IMR-90 (cell line): ENCODE results near the gene SLC4A4. TPM values are rescaled to one million over a fixed set of nuclear protein-coding genes. Genes with fewer than 3 reads are reported as not detected.

Experiments used
- ATAC-seq: fragments of 200-7000 bp; cut with Tn5 transposase; 2 replicates; pipeline ENCODE4 v1.9.1; 2020; ENCODE audit warnings: low read depth, mild to moderate bottlenecking, moderate library complexity
- BruUV-seq: library from RNA; stranded (reverse); fragments of 400-500 nt; replicated peaks from 2 replicates; lab custom pipeline; 2021; lab: Mats Ljungman, UMichigan
- CTCF ChIA-PET: fragments of 300-600 bp; formaldehyde crosslinking; extraction: SDS; loops from one replicate; lab custom pipeline; 2021; ENCODE audit warnings: antibody characterized with exemption; lab: Yijun Ruan, JAX
- POLR2A ChIA-PET: fragments of 300-600 bp; sonication (Branson Sonifier 250); formaldehyde crosslinking; loops from one replicate; lab custom pipeline; 2022; ENCODE audit warnings: antibody characterized with exemption; ENCODE audit not compliant: unreplicated experiment; lab: Charles Lee
- DNase-seq: peaks from one replicate; pipeline ENCODE4 v3.0.0; 2013
- H2AFZ ChIP-seq: replicated peaks from 2 replicates; pipeline ENCODE3; 2013; ENCODE audit warnings: low read length, mild to moderate bottlenecking; ENCODE audit not compliant: poor library complexity
- H2AK5ac ChIP-seq: 2 replicates; pipeline ENCODE4 v1.6.1; 2013; ENCODE audit warnings: low read depth, low read length, inconsistent platforms
- H2AK9ac ChIP-seq: replicated peaks from 2 replicates; pipeline ENCODE3; 2013; ENCODE audit warnings: mild to moderate bottlenecking, low read depth, low read length, moderate library complexity; ENCODE audit not compliant: poor library complexity
- H2BK120ac ChIP-seq: 2 replicates; pipeline ENCODE4 v1.6.1; 2013; ENCODE audit warnings: low read depth, low read length, inconsistent platforms
- H2BK15ac ChIP-seq: 3 replicates; pipeline ENCODE4 v1.6.1; 2013; ENCODE audit warnings: low read depth, low read length, inconsistent platforms
- H2BK20ac ChIP-seq: 2 replicates; pipeline ENCODE4 v1.6.1; 2013; ENCODE audit warnings: low read depth, mild to moderate bottlenecking, inconsistent platforms, low read length, moderate library complexity
- H2BK5ac ChIP-seq: 2 replicates; pipeline ENCODE4 v1.6.1; 2013; ENCODE audit warnings: mild to moderate bottlenecking, low read depth, low read length, inconsistent platforms; ENCODE audit not compliant: poor library complexity, severe bottlenecking
- H3K14ac ChIP-seq: replicated peaks from 2 replicates; pipeline ENCODE4 v1.6.1; 2013; ENCODE audit warnings: low read depth, low read length, inconsistent platforms
- H3K18ac ChIP-seq: 2 replicates; pipeline ENCODE4 v1.6.1; 2013; ENCODE audit warnings: low read depth, low read length, control low read depth
- H3K23ac ChIP-seq: 2 replicates; pipeline ENCODE4 v1.6.1; 2013; ENCODE audit warnings: low read depth, low read length, inconsistent platforms
- H3K27ac ChIP-seq: 2 replicates; pipeline ENCODE4 v1.5.1; 2013; ENCODE audit warnings: mild to moderate bottlenecking, control low read depth, low read length; ENCODE audit not compliant: insufficient read depth
- H3K27me3 ChIP-seq: 2 replicates; pipeline ENCODE4 v1.6.1; 2013; ENCODE audit warnings: low read length; ENCODE audit not compliant: control insufficient read depth, insufficient read depth
- H3K36me3 ChIP-seq: 2 replicates; pipeline ENCODE4 v1.6.1; 2013; ENCODE audit warnings: low read length, mixed read lengths; ENCODE audit not compliant: control insufficient read depth, insufficient read depth
- H3K4ac ChIP-seq: 2 replicates; pipeline ENCODE4 v1.6.1; 2013; ENCODE audit warnings: low read depth, low read length, inconsistent platforms
- H3K4me1 ChIP-seq: 2 replicates; pipeline ENCODE4 v1.6.1; 2013; ENCODE audit warnings: low read length, mixed read lengths; ENCODE audit not compliant: control insufficient read depth, insufficient read depth
- H3K4me2 ChIP-seq: 2 replicates; pipeline ENCODE4 v1.6.1; 2013; ENCODE audit warnings: low read depth, mild to moderate bottlenecking, control low read depth, low read length, moderate library complexity
- H3K4me3 ChIP-seq: 2 replicates; pipeline ENCODE4 v1.5.1; 2013; ENCODE audit warnings: low read depth, mild to moderate bottlenecking, control low read depth, low read length, moderate library complexity; ENCODE audit not compliant: insufficient read depth
- H3K56ac ChIP-seq: 2 replicates; pipeline ENCODE4 v1.6.1; 2013; ENCODE audit warnings: low read length, inconsistent platforms; ENCODE audit not compliant: insufficient read depth; ENCODE audit errors: extremely low read depth
- H3K79me1 ChIP-seq, 2 experiments: 2 replicates each; pipeline ENCODE4 v1.6.1; 2013; ENCODE audit warnings: low read length in 2 of 2, inconsistent platforms in 1 of 2, low read depth in 1 of 2
- H3K9ac ChIP-seq: 2 replicates; pipeline ENCODE4 v1.6.1; 2013; ENCODE audit warnings: low read depth, low read length, control low read depth
- H3K9me1 ChIP-seq: 2 replicates; pipeline ENCODE4 v1.6.1; 2013; ENCODE audit warnings: low read length, inconsistent platforms; ENCODE audit not compliant: insufficient read depth
- H3K9me3 ChIP-seq: 2 replicates; pipeline ENCODE4 v1.6.1; 2013; ENCODE audit warnings: low read length; ENCODE audit not compliant: control insufficient read depth, insufficient read depth
- H4K20me1 ChIP-seq: 2 replicates; pipeline ENCODE4 v1.6.1; 2013; ENCODE audit warnings: low read length, inconsistent platforms; ENCODE audit not compliant: insufficient read depth
- H4K5ac ChIP-seq: 2 replicates; pipeline ENCODE4 v1.6.1; 2013; ENCODE audit warnings: mild to moderate bottlenecking, low read depth, low read length, control low read depth
- H4K8ac ChIP-seq, 2 experiments: 2 replicates each; pipeline ENCODE4 v1.6.1; 2013; ENCODE audit warnings: low read depth in 2 of 2, low read length in 2 of 2, control low read depth in 1 of 2, inconsistent platforms in 1 of 2
- H4K91ac ChIP-seq: 2 replicates; pipeline ENCODE4 v1.6.1; 2013; ENCODE audit warnings: low read depth, low read length, inconsistent platforms; ENCODE audit not compliant: insufficient read depth
- BHLHE40 ChIP-seq: fragments of 150-350 bp; IDR thresholded peaks from 2 replicates; pipeline ENCODE4 v1.6.1; 2016; ENCODE audit warnings: mild to moderate bottlenecking, low read depth, low read length
- CEBPB ChIP-seq: IDR thresholded peaks from 2 replicates; pipeline ENCODE4 v1.6.1; 2012; ENCODE audit warnings: low read depth, low read length, improper control_type of control experiment
- CHD1 ChIP-seq: IDR thresholded peaks from 2 replicates; pipeline ENCODE4 v1.6.1; 2012; ENCODE audit warnings: low read depth, low read length, improper control_type of control experiment
- CTCF ChIP-seq: conservative IDR thresholded peaks from 2 replicates; pipeline ENCODE4 v1.5.1; 2012; ENCODE audit warnings: mild to moderate bottlenecking, low read depth, low read length, improper control_type of control experiment
- ELK1 ChIP-seq: fragments of 150-350 bp; IDR thresholded peaks from 2 replicates; pipeline ENCODE4 v1.6.1; 2016; ENCODE audit warnings: low read depth, mild to moderate bottlenecking, low read length, moderate library complexity, borderline replicate concordance
- FOS ChIP-seq: fragments of 150-350 bp; IDR thresholded peaks from 2 replicates; pipeline ENCODE4 v1.6.1; 2016; ENCODE audit warnings: low read depth, low read length
- MAFK ChIP-seq: IDR thresholded peaks from 2 replicates; pipeline ENCODE4 v1.6.1; 2012; ENCODE audit warnings: low read depth, low read length, improper control_type of control experiment
- MAZ ChIP-seq: IDR thresholded peaks from 2 replicates; pipeline ENCODE4 v1.6.1; 2012; ENCODE audit warnings: low read depth, mild to moderate bottlenecking, low read length, improper control_type of control experiment, moderate library complexity, borderline replicate concordance
- MXI1 ChIP-seq: IDR thresholded peaks from 2 replicates; pipeline ENCODE4 v1.6.1; 2012; ENCODE audit warnings: low read depth, mild to moderate bottlenecking, low read length, moderate library complexity, borderline replicate concordance
- NFE2L2 ChIP-seq: fragments of 150-350 bp; IDR thresholded peaks from 2 replicates; pipeline ENCODE4 v1.6.1; 2016; ENCODE audit warnings: low read depth, mild to moderate bottlenecking, low read length
- POLR2A ChIP-seq: IDR thresholded peaks from 2 replicates; pipeline ENCODE4 v1.6.1; 2012; ENCODE audit warnings: mild to moderate bottlenecking, low read depth, low read length
- RAD21 ChIP-seq: IDR thresholded peaks from 2 replicates; pipeline ENCODE4 v1.6.1; 2012; ENCODE audit warnings: low read length, improper control_type of control experiment
- RCOR1 ChIP-seq: IDR thresholded peaks from 2 replicates; pipeline ENCODE4 v1.6.1; 2012; ENCODE audit warnings: mild to moderate bottlenecking, low read length, improper control_type of control experiment; ENCODE audit not compliant: insufficient replicate concordance
- RFX5 ChIP-seq: IDR thresholded peaks from 2 replicates; pipeline ENCODE4 v1.8.0; 2012; ENCODE audit warnings: low read depth, mild to moderate bottlenecking, low read length, moderate library complexity
- SMC3 ChIP-seq: fragments of 150-350 bp; IDR thresholded peaks from 2 replicates; pipeline ENCODE4 v1.6.1; 2016; ENCODE audit warnings: low read depth, mild to moderate bottlenecking, antibody characterized with exemption, low read length, moderate library complexity
- USF2 ChIP-seq: fragments of 150-350 bp; IDR thresholded peaks from 2 replicates; pipeline ENCODE4 v1.6.1; 2017; ENCODE audit warnings: mild to moderate bottlenecking, antibody characterized with exemption, low read length, low read depth
- WGBS, 2 experiments: methylation state at CpG; one replicate each; pipeline versions ENCODE4 v1.1.5 to v1.1.7; 2013; ENCODE audit warnings: missing lambda C conversion rate in 2 of 2; ENCODE audit not compliant: insufficient read length in 1 of 2; ENCODE audit errors: extremely low coverage in 2 of 2; 5-methylcytosine and 5-hydroxymethylcytosine counted together
- dilution Hi-C: fragments of 300-500 bp; cut with HindIII; formaldehyde crosslinking; loops from one replicate; pipeline ENCODE4 v1.14.3; 2018; ENCODE audit warnings: low sequenced_read_pairs; ENCODE audit not compliant: unreplicated experiment
- in situ Hi-C: fragments of 300-500 bp; cut with MboI; formaldehyde crosslinking; loops from 3 replicates; pipeline ENCODE4 v1.14.3; 2019; ENCODE audit warnings: low sequenced_read_pairs, inconsistent platforms, mixed read lengths
- intact Hi-C: fragments of 100-400 bp; cut with micrococcal nuclease; formaldehyde crosslinking; loops from 2 replicates; pipeline ENCODE4 v1.10.0; 2022
- polyA plus RNA-seq, 3 experiments: library from polyadenylated mRNA; depleted of rRNA; stranded (reverse); fragments of >200 nt; gene quantifications; 2 replicates each; pipeline ENCODE4 v1.2.3, GENCODE V29; 2012; ENCODE audit warnings: low replicate concordance in 1 of 3
- total RNA-seq: library from RNA; depleted of rRNA; stranded (reverse); fragments of >200 nt; gene quantifications from 2 replicates; pipeline ENCODE4 v1.2.3, GENCODE V29; 2012

SLC4A4 gene
- total and polyA plus RNA-seq, 2 of the 4 experiments (the other 2 are of a cell fraction) = 5.6 to 16.8 TPM

- H3K4ac ChIP-seq = no peak overlapping the region
- no peak overlapping the region for H2BK120ac ChIP-seq
- H2BK5ac ChIP-seq = no peak overlapping the region
- no peak overlapping the region for H4K91ac ChIP-seq
- no peak overlapping the region for H4K5ac ChIP-seq
- H2BK15ac ChIP-seq = no peak overlapping the region
- intact Hi-C loops (no loop called here), dilution Hi-C loops (no loop called here), in situ Hi-C loops (no loop called here)
- H3K27ac ChIP-seq = no peak overlapping the region
- H3K9ac ChIP-seq = no peak overlapping the region
- H2AK5ac ChIP-seq = no peak overlapping the region; the same call in 1 of the 2 replicates
- no peak overlapping the region for H2BK20ac ChIP-seq
- POLR2A ChIA-PET = no interaction called here
- no peaks in the 10 kb centered on the region for H3K27me3 ChIP-seq
- 96% methylated on average over 7 of the region's 8 CpGs; no CpG with 5 or more reads in 1 of the 2 experiments for WGBS, 2 experiments
- peaks cover 4% of the 10 kb centered on the region; the same call in 1 of the 2 replicates for H4K20me1 ChIP-seq
- TF ChIP-seq RAD21 = no peak
- no peak for TF ChIP-seq USF2
- no peak for TF ChIP-seq BHLHE40
- no peak for TF ChIP-seq CTCF
- no peak for TF ChIP-seq SMC3
- no peak for TF ChIP-seq RCOR1
- TF ChIP-seq CHD1 = no peak
- TF ChIP-seq MAZ = no peak
- no peak for TF ChIP-seq POLR2A
- TF ChIP-seq MAFK = no peak
- no peak for TF ChIP-seq FOS
- no peak for TF ChIP-seq MXI1
- no peak for TF ChIP-seq RFX5
- no peak for TF ChIP-seq NFE2L2
- TF ChIP-seq CEBPB = no peak
- TF ChIP-seq ELK1 = no peak
- DNase-seq (no peak), ATAC-seq (no peak)
- H2AFZ ChIP-seq = no peak overlapping the region
- H3K36me3 ChIP-seq = peaks cover 10% of the 10 kb centered on the region
- H3K4me2 ChIP-seq = no peak overlapping the region
- H3K4me1 ChIP-seq = peaks cover 12% of the 10 kb centered on the region
- H3K4me3 ChIP-seq = no peak overlapping the region
- H3K23ac ChIP-seq = no peak overlapping the region
- H2AK9ac ChIP-seq = no peak overlapping the region
- no peak overlapping the region for H3K18ac ChIP-seq
- no TSS peak for BruUV-seq
- no peak overlapping the region for H3K14ac ChIP-seq
- H3K79me1 ChIP-seq = peaks cover 35 to 68% of the 10 kb centered on the region in 2 experiments
- H3K9me3 ChIP-seq = no peaks in the 10 kb centered on the region
- H3K56ac ChIP-seq = no peak overlapping the region
- H3K9me1 ChIP-seq = peaks cover 31% of the 10 kb centered on the region
- H4K8ac ChIP-seq = no peak overlapping the region
- CTCF ChIA-PET = no interaction called here
These were observed 38.5 kb upstream of the SLC4A4 start for GRCh38 chr4:71300362-71300761.
